CD4-positive, alpha-beta memory T cell (primary cell): ENCODE results near the gene LSM6. TPM values are rescaled to one million over a fixed set of nuclear protein-coding genes. Genes with fewer than 3 reads are reported as not detected.

ENCODE experiments used
- CTCF ChIA-PET: fragments of 350-600 bp; sonication (Branson Sonifier 250); formaldehyde crosslinking; loops from one replicate; lab custom pipeline; 2021; ENCODE audit warnings: inconsistent platforms; ENCODE audit not compliant: partially characterized antibody; lab: Charles Lee
- POLR2A ChIA-PET: fragments of 350-600 bp; sonication (Branson Sonifier 250); formaldehyde crosslinking; loops from one replicate; lab custom pipeline; 2021; ENCODE audit not compliant: partially characterized antibody; lab: Charles Lee
- DNase-seq, 5 donors: peaks; one replicate each; pipeline versions ENCODE4 v3.0.0 to v3.0.0-alpha.2; 2020 to 2022; ENCODE audit warnings: mixed read lengths in 1 of 5
- H3K27ac ChIP-seq: one replicate; pipeline ENCODE4 v1.7.0; 2013; ENCODE audit warnings: low read depth, low read length
- H3K27me3 ChIP-seq: 2 replicates; pipeline ENCODE4 v1.7.0; 2013; ENCODE audit warnings: mild to moderate bottlenecking, low read length, moderate library complexity; ENCODE audit not compliant: insufficient read depth
- H3K36me3 ChIP-seq: 2 replicates; pipeline ENCODE4 v1.7.0; 2013; ENCODE audit warnings: mild to moderate bottlenecking, low read length, moderate library complexity; ENCODE audit not compliant: insufficient read depth
- H3K4me1 ChIP-seq: 2 replicates; pipeline ENCODE4 v1.7.0; 2013; ENCODE audit warnings: mild to moderate bottlenecking, low read length, moderate library complexity; ENCODE audit not compliant: insufficient read depth
- H3K4me3 ChIP-seq, 2 donors: one replicate each; pipeline ENCODE4 v1.7.0; 2013; ENCODE audit warnings: low read length in 2 of 2, mild to moderate bottlenecking in 1 of 2
- H3K9me3 ChIP-seq, 2 donors: one replicate each; pipeline ENCODE4 v1.7.0; 2013; ENCODE audit warnings: low read length in 2 of 2, control low read depth in 1 of 2; ENCODE audit not compliant: control insufficient read depth in 1 of 2
- H3K27ac Mint-ChIP-seq, 7 donors: one replicate each; pipeline ENCODE4 v1.8.0; 2020 to 2021; ENCODE audit warnings: mixed read lengths in 7 of 7, mild to moderate bottlenecking in 6 of 7, inconsistent platforms in 3 of 7, moderate library complexity in 3 of 7
- H3K27me3 Mint-ChIP-seq, 2 donors: one replicate each; pipeline ENCODE4 v1.8.0; 2020 to 2021; ENCODE audit warnings: mixed read lengths in 2 of 2
- H3K36me3 Mint-ChIP-seq, 2 donors: one replicate each; pipeline ENCODE4 v1.8.0; 2020 to 2021; ENCODE audit warnings: mixed read lengths in 2 of 2, inconsistent platforms in 1 of 2, mild to moderate bottlenecking in 1 of 2
- H3K4me1 Mint-ChIP-seq, 4 donors: one replicate each; pipeline ENCODE4 v1.8.0; 2020 to 2021; ENCODE audit warnings: mixed read lengths in 4 of 4, mild to moderate bottlenecking in 1 of 4
- H3K4me3 Mint-ChIP-seq, 8 donors: one replicate each; pipeline ENCODE4 v1.8.0; 2020 to 2021; ENCODE audit warnings: mixed read lengths in 8 of 8, mild to moderate bottlenecking in 7 of 8, moderate library complexity in 6 of 8, inconsistent platforms in 3 of 8
- H3K9me3 Mint-ChIP-seq, 8 donors: one replicate each; pipeline ENCODE4 v1.8.0; 2020 to 2021; ENCODE audit warnings: mixed read lengths in 8 of 8, mild to moderate bottlenecking in 5 of 8, inconsistent platforms in 3 of 8, moderate library complexity in 1 of 8
- intact Hi-C: fragments of 100-400 bp; cut with micrococcal nuclease; formaldehyde crosslinking; loops from one replicate; pipeline ENCODE4 v1.15.1; 2023
- polyA plus RNA-seq, 2 donors: library from polyadenylated mRNA; unstranded; fragments of 300-500 nt; fragmentation: Illumina TruSeq; gene quantifications; one replicate each; pipeline ENCODE4 v1.2.3, GENCODE V29; 2021
- total RNA-seq, 2 experiments: library from RNA; stranded (reverse); gene quantifications; one replicate each; pipeline ENCODE4 v1.2.3, GENCODE V29; 2021

Gene LSM6
- total RNA-seq: 10 to 100 TPM; 47.7 to 54.0 TPM
- 10 to 100 TPM; 73.0 to 76.3 TPM for polyA plus RNA-seq

GRCh38 chr4:146175541-146176453 is at the start of gene LSM6:
TSS of gene LSM6 (plus strand) at chr4:146175718. CDS start at chr4:146182922, 7,204 bp downstream.
- H3K36me3 Mint-ChIP-seq: peaks cover 0 to 8% of the 10 kb centered on the region in 2 donors
- H3K36me3 ChIP-seq: no peaks in the 10 kb centered on the region
- no peaks in the 10 kb centered on the region for H3K9me3 Mint-ChIP-seq
- H3K27me3 Mint-ChIP-seq: no peaks in the 10 kb centered on the region
- ChIA-PET POLR2A (no interaction called here), CTCF (no interaction called here)
- H3K9me3 ChIP-seq: no peaks in the 10 kb centered on the region
- peaks cover 34 to 63% (median 42%) of the 10 kb centered on the region in 4 donors for H3K4me1 Mint-ChIP-seq
- H3K27ac Mint-ChIP-seq: peak within 1 kb of the TSS; percentile 93 to 98 (median 97)
- peak within 1 kb of the TSS; percentile 39 to 96 for H3K4me3 ChIP-seq
- no peaks in the 10 kb centered on the region for H3K27me3 ChIP-seq
- peak within 1 kb of the TSS; percentile 86 to 96 (median 92) for H3K4me3 Mint-ChIP-seq
- H3K4me1 ChIP-seq: peaks cover 53% of the 10 kb centered on the region
- intact Hi-C loops: loop anchor here (2.0 to 10.0 kb wide), 7 partner anchors 239 to 1509 kb away; partner anchors contain the start of genes ABCE1, ANAPC10, MMAA and OTUD4
- DNase-seq: peak; percentile 83 to 87 (median 84)
- H3K27ac ChIP-seq: peak within 1 kb of the TSS; percentile 81

- H3K4me3 Mint-ChIP-seq: no peak overlapping the region
- ChIA-PET CTCF (no interaction called here), POLR2A (no interaction called here)
- no peaks in the 10 kb centered on the region for H3K9me3 Mint-ChIP-seq
- Histone ChIP-seq H3K36me3 (no peaks in the 10 kb centered on the region), H3K27me3 (no peaks in the 10 kb centered on the region), H3K4me3 (no peak overlapping the region), H3K4me1 (no peaks in the 10 kb centered on the region), H3K27ac (no peak overlapping the region), H3K9me3 (no peaks in the 10 kb centered on the region)
- H3K4me1 Mint-ChIP-seq: no peaks in the 10 kb centered on the region
- intact Hi-C loops: no loop called here
- no peak overlapping the region for H3K27ac Mint-ChIP-seq
- no peaks in the 10 kb centered on the region for H3K36me3 Mint-ChIP-seq
- peaks cover 8 to 21% of the 10 kb centered on the region in 2 donors for H3K27me3 Mint-ChIP-seq
- DNase-seq: no peak
Measured at GRCh38 chr4:146132445-146132844, 43.1 kb upstream of the LSM6 start.

GRCh38 chr4:146134761-146135445 is 40.6 kb upstream of the LSM6 start:
- ChIA-PET POLR2A (no interaction called here), CTCF (interaction anchor here (0.7 kb wide), 1 partner anchor 25 kb away, joined by 3 read pairs; no protein-coding TSS in a partner anchor)
- H3K4me1 Mint-ChIP-seq: no peaks in the 10 kb centered on the region
- H3K9me3 Mint-ChIP-seq: no peaks in the 10 kb centered on the region
- H3K27ac Mint-ChIP-seq: no peak overlapping the region
- no peak for DNase-seq
- peaks cover 12 to 29% of the 10 kb centered on the region in 2 donors for H3K27me3 Mint-ChIP-seq
- Histone ChIP-seq H3K27ac (no peak overlapping the region), H3K9me3 (no peaks in the 10 kb centered on the region), H3K27me3 (no peaks in the 10 kb centered on the region), H3K4me3 (no peak overlapping the region), H3K4me1 (no peaks in the 10 kb centered on the region), H3K36me3 (no peaks in the 10 kb centered on the region)
- H3K36me3 Mint-ChIP-seq: no peaks in the 10 kb centered on the region
- H3K4me3 Mint-ChIP-seq: no peak overlapping the region
- intact Hi-C loops: no loop called here

GRCh38 chr4:146135941-146136340 is 39.6 kb upstream of the LSM6 start:
- H3K27ac Mint-ChIP-seq: no peak overlapping the region
- intact Hi-C loops: no loop called here
- CTCF ChIA-PET: no interaction called here
- H3K27me3 Mint-ChIP-seq: peaks cover 12 to 29% of the 10 kb centered on the region in 2 donors
- DNase-seq: no peak
- no peaks in the 10 kb centered on the region for H3K4me1 Mint-ChIP-seq
- no peaks in the 10 kb centered on the region for H3K36me3 ChIP-seq
- H3K36me3 Mint-ChIP-seq: no peaks in the 10 kb centered on the region
- no peaks in the 10 kb centered on the region for H3K27me3 ChIP-seq
- H3K4me3 Mint-ChIP-seq: no peak overlapping the region
- H3K4me3 ChIP-seq: no peak overlapping the region
- no peaks in the 10 kb centered on the region for H3K9me3 ChIP-seq
- H3K9me3 Mint-ChIP-seq: no peaks in the 10 kb centered on the region
- H3K4me1 ChIP-seq: no peaks in the 10 kb centered on the region
- H3K27ac ChIP-seq: no peak overlapping the region
- POLR2A ChIA-PET: no interaction called here

- no peak overlapping the region for H3K27ac ChIP-seq
- no peaks in the 10 kb centered on the region for H3K4me1 Mint-ChIP-seq
Measured at GRCh38 chr4:146142768-146143167, 32.8 kb upstream of the LSM6 start.

GRCh38 chr4:146143888-146144287 is 31.6 kb upstream of the LSM6 start:
- Mint-ChIP-seq H3K9me3 (no peaks in the 10 kb centered on the region), H3K27me3 (peaks cover 0 to 9% of the 10 kb centered on the region in 2 donors), H3K4me1 (no peaks in the 10 kb centered on the region), H3K36me3 (no peaks in the 10 kb centered on the region), H3K27ac (no peak overlapping the region), H3K4me3 (no peak overlapping the region)
- H3K36me3 ChIP-seq: no peaks in the 10 kb centered on the region
- no peak overlapping the region for H3K27ac ChIP-seq
- CTCF ChIA-PET: no interaction called here
- no peaks in the 10 kb centered on the region for H3K4me1 ChIP-seq
- intact Hi-C loops: no loop called here
- POLR2A ChIA-PET: no interaction called here
- no peaks in the 10 kb centered on the region for H3K9me3 ChIP-seq
- DNase-seq: no peak
- peaks cover 5% of the 10 kb centered on the region for H3K27me3 ChIP-seq
- no peak overlapping the region for H3K4me3 ChIP-seq

More at GRCh38 chr4:146142768-146143167, 32.8 kb upstream of the LSM6 start:
- Mint-ChIP-seq H3K9me3 (no peaks in the 10 kb centered on the region), H3K27me3 (peaks cover 7 to 9% of the 10 kb centered on the region in 2 donors), H3K27ac (no peak overlapping the region), H3K36me3 (no peaks in the 10 kb centered on the region), H3K4me3 (no peak overlapping the region)
- Histone ChIP-seq H3K27me3 (peaks cover 5% of the 10 kb centered on the region), H3K36me3 (no peaks in the 10 kb centered on the region), H3K4me3 (no peak overlapping the region), H3K9me3 (no peaks in the 10 kb centered on the region), H3K4me1 (no peaks in the 10 kb centered on the region)
- no peak for DNase-seq
- intact Hi-C loops: no loop called here
- CTCF ChIA-PET: no interaction called here
- POLR2A ChIA-PET: no interaction called here

GRCh38 chr4:146146918-146147317 is 28.6 kb upstream of the LSM6 start:
- Mint-ChIP-seq H3K27me3 (peaks cover under 1 to 5% of the 10 kb centered on the region in 2 donors), H3K4me3 (no peak overlapping the region), H3K9me3 (peaks cover 0 to 2% (median 0%) of the 10 kb centered on the region in 8 donors), H3K4me1 (no peaks in the 10 kb centered on the region), H3K36me3 (no peaks in the 10 kb centered on the region), H3K27ac (no peak overlapping the region)
- H3K9me3 ChIP-seq: no peaks in the 10 kb centered on the region
- no peaks in the 10 kb centered on the region for H3K4me1 ChIP-seq
- H3K4me3 ChIP-seq: no peak overlapping the region
- no peak for DNase-seq
- H3K27ac ChIP-seq: no peak overlapping the region
- no peaks in the 10 kb centered on the region for H3K36me3 ChIP-seq
- intact Hi-C loops: no loop called here
- CTCF ChIA-PET: no interaction called here
- POLR2A ChIA-PET: no interaction called here
- no peaks in the 10 kb centered on the region for H3K27me3 ChIP-seq
